GM21515 (cell line): ENCODE results near the gene MSANTD1.

Experiments
- ATAC-seq: cut with Tn5 transposase; IDR thresholded peaks from one replicate; pipeline ENCODE4 v1.9.1; 2021; ENCODE audit not compliant: unreplicated experiment

MSANTD1 gene

GRCh38 chr4:3286335-3287175, 37.6 kb downstream of the MSANTD1 start:
- no peak for ATAC-seq

GRCh38 chr4:3287271-3287971, 38.5 kb downstream of the MSANTD1 start:
- ATAC-seq: no peak

GRCh38 chr4:3287972-3288570, 39.1 kb downstream of the MSANTD1 start:
- ATAC-seq: no peak

- ATAC-seq: no peak
Observed at GRCh38 chr4:3288571-3289094, 39.7 kb downstream of the MSANTD1 start.

GRCh38 chr4:3290476-3290875, 41.5 kb downstream of the MSANTD1 start:
- ATAC-seq: no peak

GRCh38 chr4:3290889-3291321, 41.9 kb downstream of the MSANTD1 start:
- ATAC-seq: no peak

GRCh38 chr4:3291411-3291968, 42.5 kb downstream of the MSANTD1 start:
- no peak for ATAC-seq

- peak; percentile 15 for ATAC-seq
Observed at GRCh38 chr4:3291969-3292570, 43.1 kb downstream of the MSANTD1 start.

- peak; percentile 72 for ATAC-seq
Observed at GRCh38 chr4:3292571-3293400, 43.8 kb downstream of the MSANTD1 start, which contains the start of gene RGS12. RGS12 (plus strand) TSS chr4:3293021; CDS start chr4:3316171, 23,150 bp downstream.

- no peak for ATAC-seq
Observed at GRCh38 chr4:3293401-3294391, 44.7 kb downstream of the MSANTD1 start.

GRCh38 chr4:3294401-3295241, 45.7 kb downstream of the MSANTD1 start:
- ATAC-seq: no peak

- no peak for ATAC-seq
Observed at GRCh38 chr4:3295837-3296624, 47.1 kb downstream of the MSANTD1 start.

- ATAC-seq: no peak
Observed at GRCh38 chr4:3296651-3297050, 47.7 kb downstream of the MSANTD1 start.

GRCh38 chr4:3297066-3297859, 48.3 kb downstream of the MSANTD1 start:
- ATAC-seq: no peak

- no peak for ATAC-seq
Observed at GRCh38 chr4:3299122-3299975, 50.4 kb downstream of the MSANTD1 start.
